M059J (cell line): Measurements from ENCODE around the gene RNLS. TPM values are rescaled to one million over a fixed set of nuclear protein-coding genes. Genes with fewer than 3 reads are reported as not detected.
A peak's percentile ranks its signal among the peaks of the same experiment; 100 is the strongest.

Experiments used
- DNase-seq: peaks from one replicate; pipeline ENCODE4 v3.0.0-alpha.2; 2012; ENCODE audit warnings: low read depth
- total RNA-seq: library from RNA; depleted of rRNA; stranded (reverse); fragments of >200 nt; shearing (Covaris generic); gene quantifications from 2 replicates; pipeline ENCODE4 v1.2.3, GENCODE V29; 2014

Gene RNLS
- total RNA-seq, 1 experiment from 2014 or later, result 22.8 TPM

- DNase-seq, result no peak
These were observed 152.0 kb downstream of the RNLS start for GRCh38 chr10:88431103-88431502.

- DNase-seq, result no peak
These were observed 154.1 kb downstream of the RNLS start for GRCh38 chr10:88428976-88429375.

GRCh38 chr10:88428442-88428841, 154.7 kb downstream of the RNLS start:
- DNase-seq, result peak; percentile 83

- DNase-seq, result no peak
These were observed 156.1 kb downstream of the RNLS start for GRCh38 chr10:88427024-88427423.

- no peak for DNase-seq
These were observed 158.2 kb downstream of the RNLS start for GRCh38 chr10:88424881-88425280.

GRCh38 chr10:88423732-88424131, 159.4 kb downstream of the RNLS start:
- DNase-seq, result no peak

- no peak for DNase-seq
These were observed 161.5 kb downstream of the RNLS start for GRCh38 chr10:88421590-88421989.

- no peak for DNase-seq
These were observed 164.2 kb downstream of the RNLS start for GRCh38 chr10:88418871-88419270.

GRCh38 chr10:88417387-88418030, 165.6 kb downstream of the RNLS start:
- no peak for DNase-seq

GRCh38 chr10:88416801-88417200, 166.3 kb downstream of the RNLS start:
- no peak for DNase-seq

- DNase-seq, result no peak
These were observed 167.5 kb downstream of the RNLS start for GRCh38 chr10:88415533-88416130.

GRCh38 chr10:88413412-88413811, 169.7 kb downstream of the RNLS start:
- no peak for DNase-seq

GRCh38 chr10:88411772-88412349, 171.3 kb downstream of the RNLS start:
- DNase-seq, result peak; percentile 10

- DNase-seq, result no peak
These were observed 173.3 kb downstream of the RNLS start for GRCh38 chr10:88409824-88410223.

GRCh38 chr10:88409236-88409635, 173.9 kb downstream of the RNLS start:
- DNase-seq, result no peak

- DNase-seq, result no peak
These were observed 175.0 kb downstream of the RNLS start for GRCh38 chr10:88408096-88408495.

GRCh38 chr10:88404133-88404532, 179.0 kb downstream of the RNLS start:
- DNase-seq, result no peak

- peak; percentile 50 for DNase-seq
These were observed 181.3 kb downstream of the RNLS start for GRCh38 chr10:88401671-88402347.

- no peak for DNase-seq
These were observed 183.9 kb downstream of the RNLS start for GRCh38 chr10:88399240-88399639.

GRCh38 chr10:88395677-88396076, 187.4 kb downstream of the RNLS start:
- peak; percentile 55 for DNase-seq

GRCh38 chr10:88392222-88392621, 190.9 kb downstream of the RNLS start:
- no peak for DNase-seq

GRCh38 chr10:88390041-88390440, 193.1 kb downstream of the RNLS start:
- no peak for DNase-seq

- peak; percentile 59 for DNase-seq
These were observed 193.7 kb downstream of the RNLS start for GRCh38 chr10:88389456-88389855.
